ENCODE results near the gene PSAT1.

PSAT1 gene

DNA sequence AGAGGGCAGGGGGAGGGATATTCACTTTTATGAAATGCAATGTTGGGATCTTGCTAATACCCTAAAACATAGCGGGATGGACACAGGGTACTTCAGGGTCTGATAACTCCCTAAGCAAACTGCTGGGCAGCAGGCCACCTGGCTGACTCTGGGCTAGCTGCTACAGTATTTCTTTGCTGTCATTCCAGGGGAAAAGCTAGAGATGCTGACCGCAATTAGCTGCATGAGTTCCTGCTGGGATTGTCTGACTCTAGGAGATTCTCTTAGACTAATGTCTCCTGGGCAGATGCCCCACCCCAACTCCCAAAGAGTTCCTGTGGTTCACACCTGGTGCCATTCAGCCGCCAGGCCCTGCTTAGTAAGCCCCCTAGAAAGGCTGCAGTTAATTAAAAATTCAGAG lies 69.9 kb downstream of the PSAT1 start:
- TF ChIP-seq, protein P1, sequence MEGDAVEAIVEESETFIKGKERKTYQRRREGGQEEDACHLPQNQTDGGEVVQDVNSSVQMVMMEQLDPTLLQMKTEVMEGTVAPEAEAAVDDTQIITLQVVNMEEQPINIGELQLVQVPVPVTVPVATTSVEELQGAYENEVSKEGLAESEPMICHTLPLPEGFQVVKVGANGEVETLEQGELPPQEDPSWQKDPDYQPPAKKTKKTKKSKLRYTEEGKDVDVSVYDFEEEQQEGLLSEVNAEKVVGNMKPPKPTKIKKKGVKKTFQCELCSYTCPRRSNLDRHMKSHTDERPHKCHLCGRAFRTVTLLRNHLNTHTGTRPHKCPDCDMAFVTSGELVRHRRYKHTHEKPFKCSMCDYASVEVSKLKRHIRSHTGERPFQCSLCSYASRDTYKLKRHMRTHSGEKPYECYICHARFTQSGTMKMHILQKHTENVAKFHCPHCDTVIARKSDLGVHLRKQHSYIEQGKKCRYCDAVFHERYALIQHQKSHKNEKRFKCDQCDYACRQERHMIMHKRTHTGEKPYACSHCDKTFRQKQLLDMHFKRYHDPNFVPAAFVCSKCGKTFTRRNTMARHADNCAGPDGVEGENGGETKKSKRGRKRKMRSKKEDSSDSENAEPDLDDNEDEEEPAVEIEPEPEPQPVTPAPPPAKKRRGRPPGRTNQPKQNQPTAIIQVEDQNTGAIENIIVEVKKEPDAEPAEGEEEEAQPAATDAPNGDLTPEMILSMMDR (IDR thresholded peaks at IDR 0.05) = no peak
- H3K27me3 Mint-ChIP-seq (ENCODE audit: low read depth, poor library complexity) = no peaks in the 10 kb centered on the region
- no peak overlapping the region for H3K27ac Mint-ChIP-seq
- H3K9me3 Mint-ChIP-seq = no peaks in the 10 kb centered on the region
- H3K4me1 Mint-ChIP-seq = peaks cover 36% of the 10 kb centered on the region
- H3K4me3 Mint-ChIP-seq = no peak overlapping the region
- no peaks in the 10 kb centered on the region for H3K36me3 Mint-ChIP-seq (ENCODE audit: low read depth)
- DNase-seq = no peak

DNA sequence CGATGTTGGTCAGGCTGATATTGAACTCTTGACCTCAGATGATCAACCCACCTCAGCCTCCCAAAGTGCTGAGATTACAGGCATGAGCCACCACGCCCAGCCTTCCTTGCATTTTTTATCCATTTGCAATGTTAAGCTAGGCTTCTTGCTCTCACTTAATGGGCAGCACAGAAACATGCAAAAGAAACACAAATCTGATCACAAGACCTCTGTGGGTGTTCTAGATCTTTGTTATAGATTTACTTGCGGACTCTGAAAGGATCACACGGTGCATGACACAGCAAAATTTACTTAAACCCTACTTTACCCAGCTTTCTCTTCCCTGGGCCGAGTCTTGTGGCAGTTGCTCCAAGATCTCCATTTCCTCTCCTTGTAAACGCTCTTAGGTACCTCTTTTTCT lies 71.3 kb downstream of the PSAT1 start:
- Mint-ChIP-seq H3K36me3 (ENCODE audit: low read depth) (no peaks in the 10 kb centered on the region), H3K4me3 (no peak overlapping the region), H3K27ac (no peak overlapping the region), H3K9me3 (no peaks in the 10 kb centered on the region), H3K27me3 (ENCODE audit: low read depth, poor library complexity) (peaks cover 6% of the 10 kb centered on the region), H3K4me1 (peaks cover 36% of the 10 kb centered on the region)
- TF ChIP-seq, protein P1 (IDR thresholded peaks at IDR 0.05) = no peak
- DNase-seq = no peak

DNA sequence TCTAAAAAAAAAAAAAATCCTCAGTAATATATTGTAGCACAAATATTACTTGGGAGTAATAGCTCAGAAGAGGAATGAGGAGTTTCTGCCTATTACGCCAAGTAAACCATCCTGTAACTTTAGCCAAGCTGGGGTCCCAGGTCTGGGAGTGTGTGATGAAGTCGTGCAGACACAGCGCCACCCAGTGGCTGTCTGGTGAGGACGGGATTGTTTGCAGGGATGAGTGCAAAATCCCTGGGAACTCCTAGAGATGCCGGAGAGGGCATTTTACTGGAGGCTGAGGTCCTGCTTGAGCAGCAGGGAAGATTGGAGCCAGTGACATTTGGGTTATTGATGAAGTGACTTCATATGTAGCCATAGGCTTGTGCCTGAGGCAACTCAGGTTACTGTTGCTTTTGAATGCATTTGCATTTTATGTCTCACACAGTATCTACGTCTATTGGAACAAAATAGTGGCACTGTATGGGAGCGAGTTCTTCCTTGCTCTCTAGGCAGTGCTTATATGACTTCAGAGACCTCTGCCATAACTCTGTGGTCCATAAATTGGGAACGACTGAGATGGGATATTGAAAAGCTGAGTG lies 72.8 kb downstream of the PSAT1 start:
- Mint-ChIP-seq H3K4me3 (no peak overlapping the region), H3K27me3 (ENCODE audit: low read depth, poor library complexity) (peaks cover 8% of the 10 kb centered on the region), H3K4me1 (peaks cover 31% of the 10 kb centered on the region), H3K27ac (peak overlapping the region; percentile 26), H3K36me3 (ENCODE audit: low read depth) (no peaks in the 10 kb centered on the region), H3K9me3 (no peaks in the 10 kb centered on the region)
- TF ChIP-seq, protein P1 (IDR thresholded peaks at IDR 0.05) = peak; percentile 88
- DNase-seq = peak; percentile 83

DNA sequence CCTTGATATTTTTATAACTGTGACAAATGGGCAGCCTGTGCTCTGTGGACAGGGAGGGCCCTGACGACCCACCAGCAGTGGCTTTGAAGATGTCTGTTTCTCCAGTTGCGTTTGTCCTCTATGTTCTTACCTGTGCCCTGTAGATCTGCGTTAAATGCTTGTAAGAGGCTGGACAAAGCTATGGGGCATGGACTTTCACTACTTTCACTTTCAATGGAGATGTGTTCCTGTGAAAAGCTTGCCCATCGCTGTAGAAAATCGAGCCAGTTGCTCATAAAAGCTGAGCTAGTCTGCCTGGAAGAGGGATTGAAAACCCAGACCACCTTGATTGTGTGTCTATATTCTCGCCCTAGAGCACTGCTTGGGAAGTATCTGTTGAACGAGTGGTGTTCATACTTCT lies 74.1 kb downstream of the PSAT1 start:
- TF ChIP-seq, protein P1 (IDR thresholded peaks at IDR 0.05) = no peak
- Mint-ChIP-seq H3K36me3 (ENCODE audit: low read depth) (no peaks in the 10 kb centered on the region), H3K27me3 (ENCODE audit: low read depth, poor library complexity) (peaks cover 10% of the 10 kb centered on the region)

DNA sequence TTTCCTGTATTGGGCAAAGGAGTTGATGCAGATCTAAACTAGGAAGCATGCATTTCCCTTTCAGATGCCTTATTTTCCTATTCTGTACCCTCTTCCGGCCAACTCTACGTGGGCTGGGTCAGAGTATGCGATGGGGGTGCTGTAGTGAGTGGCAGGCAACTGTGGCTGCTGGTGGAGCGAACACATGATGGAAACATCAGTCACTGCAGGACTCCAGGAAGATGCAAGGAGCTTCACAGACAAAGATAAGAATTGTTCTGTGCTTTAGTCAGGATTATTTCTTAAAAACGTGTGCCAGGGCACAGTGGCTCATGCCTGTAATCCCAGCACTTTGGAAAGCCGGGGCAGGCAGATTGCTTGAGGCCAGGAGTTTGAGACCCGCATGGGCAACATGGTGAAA lies 75.1 kb downstream of the PSAT1 start:
- Mint-ChIP-seq H3K4me3 (no peak overlapping the region), H3K27me3 (ENCODE audit: low read depth, poor library complexity) (peaks cover 10% of the 10 kb centered on the region), H3K9me3 (no peaks in the 10 kb centered on the region), H3K36me3 (ENCODE audit: low read depth) (no peaks in the 10 kb centered on the region), H3K27ac (no peak overlapping the region), H3K4me1 (peaks cover 15% of the 10 kb centered on the region)
- TF ChIP-seq, protein P1 (IDR thresholded peaks at IDR 0.05) = no peak
- no peak for DNase-seq

More for the DNA sequence above, 74.1 kb downstream of the PSAT1 start:
- no peak overlapping the region for H3K4me3 Mint-ChIP-seq
- no peak overlapping the region for H3K27ac Mint-ChIP-seq
- no peak for DNase-seq
- H3K4me1 Mint-ChIP-seq = peaks cover 23% of the 10 kb centered on the region
- no peaks in the 10 kb centered on the region for H3K9me3 Mint-ChIP-seq
